ENCODE results near the gene TMPRSS13. TPM values are rescaled to one million over a fixed set of nuclear protein-coding genes. Genes with fewer than 3 reads are reported as not detected.

The TMPRSS13 gene
- total and polyA plus RNA-seq, 8 donors, result 1.4 to 8.2 (median 2.3) TPM

- Histone ChIP-seq H3K9me3 (no peaks in the 10 kb centered on the region), H3K4me3 (no peak overlapping the region), H3K27me3 (no peaks in the 10 kb centered on the region), H3K27ac (no peak overlapping the region), H3K4me1 (peaks cover 0 to 5% (median 0%) of the 10 kb centered on the region in 3 donors), H3K36me3 (no peaks in the 10 kb centered on the region)
- intact Hi-C loops (cut with DNase I), result no loop called here
- WGBS, 2 donors, result 79 to 82% methylated on average over 4 of the region's 4 CpGs
- DNase-seq (no peak), ATAC-seq (no peak), FAIRE-seq (no peak)
- TF ChIP-seq CTCF (IDR thresholded peaks at IDR 0.05), result no peak
Observed at GRCh38 chr11:117976445-117976844, 47.2 kb upstream of the TMPRSS13 start.

DNA sequence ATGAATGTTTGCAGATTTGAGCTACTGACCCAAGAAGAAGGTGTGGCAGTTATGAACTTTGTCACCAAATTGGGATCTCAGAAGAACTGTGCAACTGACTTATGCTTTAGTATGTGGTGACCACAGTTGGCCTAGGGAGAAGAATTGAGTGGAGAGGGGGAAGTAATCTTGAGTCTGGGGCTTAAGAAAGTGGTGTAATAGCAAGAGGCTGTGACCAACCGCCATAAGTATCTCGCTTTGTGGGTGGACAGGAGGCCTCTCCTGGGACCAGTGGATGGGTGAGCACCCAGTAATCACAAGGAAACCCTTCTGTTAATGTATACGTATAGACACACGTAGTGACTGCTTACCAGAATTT is 44.3 kb upstream of the TMPRSS13 start:
- no peak for DNase-seq
- peak in 1 of 4 donors; percentile 7 for ATAC-seq
- Histone ChIP-seq H3K27ac (no peak overlapping the region), H3K4me3 (no peak overlapping the region), H3K27me3 (no peaks in the 10 kb centered on the region), H3K4me1 (peaks cover 0 to 5% (median 0%) of the 10 kb centered on the region in 3 donors), H3K9me3 (no peaks in the 10 kb centered on the region), H3K36me3 (no peaks in the 10 kb centered on the region)
- intact Hi-C loops (cut with DNase I), result no loop called here
- FAIRE-seq, result no peak
- WGBS, 2 donors, result 94 to 95% methylated on average over 4 of the region's 4 CpGs
- TF ChIP-seq CTCF (IDR thresholded peaks at IDR 0.05), result no peak

DNA sequence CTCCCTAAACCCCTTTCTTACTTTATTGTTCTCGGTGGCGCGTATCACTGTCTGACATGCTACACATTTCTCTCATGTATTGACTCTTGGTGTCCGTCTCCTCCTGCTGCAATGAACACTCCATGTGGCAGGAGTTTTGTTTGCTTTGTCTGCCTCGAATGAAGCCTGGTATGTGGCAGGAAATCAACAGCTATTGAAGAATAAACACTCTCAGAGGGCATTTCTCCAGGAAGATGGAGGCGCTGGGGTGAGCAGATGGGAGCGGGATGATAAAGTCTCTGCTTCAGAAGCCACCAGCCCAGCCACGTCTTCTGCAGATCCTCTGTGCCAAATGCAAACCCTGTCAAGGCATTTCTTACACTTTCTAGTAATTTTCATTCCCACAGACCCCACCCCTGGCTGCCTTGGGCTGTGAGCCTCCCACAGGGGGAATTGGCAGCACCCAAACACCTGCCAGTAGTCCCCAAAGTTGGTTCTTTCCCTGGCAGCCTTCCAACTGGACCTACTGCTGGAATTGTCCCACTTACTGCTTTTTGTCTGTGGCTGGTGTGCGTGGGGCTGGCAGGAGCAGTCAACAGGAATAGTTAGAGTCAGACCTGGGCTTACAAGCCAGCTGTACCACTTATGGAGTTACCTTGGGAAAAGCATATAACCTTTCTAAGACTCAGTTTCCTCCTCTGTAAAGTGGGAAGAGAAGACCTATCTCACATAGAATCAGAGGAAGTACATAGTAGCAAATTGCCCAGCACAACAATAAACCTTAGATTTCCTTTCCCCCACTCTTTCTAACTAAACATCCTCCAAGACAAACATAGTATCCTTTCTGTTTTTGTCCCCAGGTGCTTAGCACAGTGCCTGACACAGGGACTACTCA is 43.7 kb upstream of the TMPRSS13 start:
- FAIRE-seq, result no peak
- intact Hi-C loops (cut with DNase I), result no loop called here
- no peak for TF ChIP-seq CTCF (IDR thresholded peaks at IDR 0.05)
- Histone ChIP-seq H3K4me3 (no peak overlapping the region), H3K27ac (no peak overlapping the region), H3K9me3 (no peaks in the 10 kb centered on the region), H3K4me1 (peaks cover 0 to 5% (median 0%) of the 10 kb centered on the region in 3 donors), H3K27me3 (no peaks in the 10 kb centered on the region), H3K36me3 (no peaks in the 10 kb centered on the region)
- 11 to 21% methylated on average over 9 of the region's 9 CpGs for WGBS, 2 donors
- no peak for DNase-seq
- ATAC-seq, result peak; percentile 28 to 78 (median 46)

DNA sequence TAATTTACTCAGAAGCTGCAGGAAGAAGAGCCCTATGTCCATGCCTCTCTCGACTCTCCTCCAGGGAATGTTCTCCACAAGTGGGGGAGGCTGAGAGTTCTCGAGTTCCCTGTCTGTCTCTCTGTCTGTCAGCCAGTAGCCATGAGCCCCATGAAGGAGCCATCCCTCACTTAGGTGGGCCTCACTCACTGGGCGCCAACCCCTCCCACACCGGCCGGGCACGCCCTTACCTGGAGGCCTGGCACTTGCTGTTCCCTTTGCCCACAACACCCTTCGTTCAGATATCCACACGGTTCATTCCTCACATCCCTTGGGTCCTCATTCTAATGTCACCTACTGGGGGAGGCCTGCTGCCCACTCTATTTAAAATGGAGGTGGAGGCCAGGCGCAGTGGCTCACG is 42.8 kb upstream of the TMPRSS13 start:
- intact Hi-C loops (cut with DNase I), result no loop called here
- Histone ChIP-seq H3K4me1 (peaks cover 0 to 5% (median 0%) of the 10 kb centered on the region in 3 donors), H3K36me3 (no peaks in the 10 kb centered on the region), H3K27me3 (no peaks in the 10 kb centered on the region), H3K9me3 (no peaks in the 10 kb centered on the region), H3K27ac (no peak overlapping the region), H3K4me3 (no peak overlapping the region)
- no peak for TF ChIP-seq CTCF (IDR thresholded peaks at IDR 0.05)
- 89 to 91% methylated on average over 10 of the region's 10 CpGs for WGBS, 2 donors
- ATAC-seq (no peak), DNase-seq (no peak), FAIRE-seq (no peak)

DNA sequence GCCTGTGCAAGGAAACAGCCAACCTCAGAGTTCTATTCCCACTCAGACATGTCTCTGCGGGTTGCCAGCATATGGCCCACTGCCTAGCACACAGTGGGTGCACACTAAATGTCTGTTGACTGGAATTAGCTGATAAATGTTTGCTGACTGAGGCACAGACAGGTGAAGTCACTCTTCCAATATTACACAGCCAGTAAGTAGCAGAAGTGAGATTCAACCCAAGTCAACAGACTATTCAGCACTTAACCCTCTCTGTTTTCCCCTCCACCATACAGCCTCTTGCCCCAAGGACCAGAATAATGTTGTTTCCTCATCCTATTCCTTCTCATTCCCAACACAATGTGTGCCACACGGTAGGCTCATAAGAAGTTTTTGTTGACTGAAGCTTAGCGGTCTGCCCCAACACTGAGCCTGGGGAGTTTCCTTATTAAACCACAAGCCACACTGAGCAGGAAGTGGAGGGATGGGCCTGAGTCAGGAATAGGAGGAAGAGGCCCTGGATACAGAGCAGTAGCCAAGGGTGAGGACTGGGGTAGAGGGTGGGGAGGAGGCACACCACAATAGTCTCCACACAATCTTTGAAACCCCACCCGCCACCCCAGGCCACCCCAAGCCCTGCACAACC is 41.3 kb upstream of the TMPRSS13 start:
- intact Hi-C loops (cut with DNase I), result no loop called here
- no peak for FAIRE-seq
- no peak overlapping the region for H3K4me3 ChIP-seq
- no peak for DNase-seq
- ATAC-seq, result peak in 3 of 4 donors; percentile 72 to 83 (median 80)
- H3K27ac ChIP-seq, result no peak overlapping the region
- peaks cover 0 to 5% (median 0%) of the 10 kb centered on the region in 3 donors for H3K4me1 ChIP-seq
- WGBS, 2 donors, result 83 to 85% methylated on average over 4 of the region's 4 CpGs
- H3K36me3 ChIP-seq, result no peaks in the 10 kb centered on the region
- H3K9me3 ChIP-seq, result no peaks in the 10 kb centered on the region
- no peaks in the 10 kb centered on the region for H3K27me3 ChIP-seq
- TF ChIP-seq CTCF (IDR thresholded peaks at IDR 0.05), result no peak
